ENCODE measurements around the gene SPRED2. TPM values are rescaled to one million over a fixed set of nuclear protein-coding genes. Genes with fewer than 3 reads are reported as not detected.

Gene SPRED2
- total RNA-seq, 4 donors from 2014 or later, result 8.1 to 15.1 (median 9.1) TPM

- 86 to 95% methylated on average over 7 of the region's 7 CpGs for WGBS, 2 donors
- peaks cover 0 to 16% (median 0%) of the 10 kb centered on the region in 3 donors for H3K4me1 ChIP-seq
These were observed 168.4 kb downstream of the SPRED2 start for GRCh38 chr2:65263986-65264385.

GRCh38 chr2:65263262-65263661 lies 169.1 kb downstream of the SPRED2 start:
- intact Hi-C loops (cut with DNase I), result no loop called here
- H3K4me3 ChIP-seq, result no peak overlapping the region
- peaks cover 3 to 92% (median 4%) of the 10 kb centered on the region in 3 donors for H3K36me3 ChIP-seq

More at GRCh38 chr2:65263986-65264385, 168.4 kb downstream of the SPRED2 start:
- TF ChIP-seq CTCF (IDR thresholded peaks at IDR 0.05) (no peak), POLR2A (IDR thresholded peaks at IDR 0.05) (no peak)
- Histone ChIP-seq H3K36me3 (peaks cover 4 to 92% (median 5%) of the 10 kb centered on the region in 3 donors), H3K9me3 (no peaks in the 10 kb centered on the region), H3K4me3 (no peak overlapping the region), H3K27ac (no peak overlapping the region), H3K27me3 (no peaks in the 10 kb centered on the region)
- intact Hi-C loops (cut with DNase I), result no loop called here
- DNase-seq, result no peak

GRCh38 chr2:65261676-65262075 lies 170.7 kb downstream of the SPRED2 start:
- intact Hi-C loops (cut with DNase I), result no loop called here
- Histone ChIP-seq H3K27ac (no peak overlapping the region), H3K4me3 (no peak overlapping the region), H3K27me3 (no peaks in the 10 kb centered on the region), H3K9me3 (no peaks in the 10 kb centered on the region), H3K4me1 (peaks cover 0 to 7% (median 0%) of the 10 kb centered on the region in 3 donors), H3K36me3 (peaks cover 0 to 95% (median 4%) of the 10 kb centered on the region in 3 donors)
- DNase-seq, result no peak
- TF ChIP-seq POLR2A (IDR thresholded peaks at IDR 0.05), result no peak
- TF ChIP-seq CTCF (IDR thresholded peaks at IDR 0.05), result no peak
- WGBS, 2 donors, result 82 to 88% methylated on average over 3 of the region's 3 CpGs

More at GRCh38 chr2:65263262-65263661, 169.1 kb downstream of the SPRED2 start:
- no peaks in the 10 kb centered on the region for H3K27me3 ChIP-seq
- 84 to 95% methylated on average over 1 of the region's 1 CpG for WGBS, 2 donors
- no peaks in the 10 kb centered on the region for H3K9me3 ChIP-seq
- no peak for DNase-seq
- no peak for TF ChIP-seq POLR2A (IDR thresholded peaks at IDR 0.05)
- no peak for TF ChIP-seq CTCF (IDR thresholded peaks at IDR 0.05)
- no peak overlapping the region for H3K27ac ChIP-seq
- peaks cover 0 to 16% (median 0%) of the 10 kb centered on the region in 3 donors for H3K4me1 ChIP-seq

Other genes starting within 250 kb of the SPRED2 start
- gene ACTR2, start 204.8 kb downstream of the SPRED2 start, total RNA-seq, result 100 to 1,000 TPM in 1 of 4 donors, 10 to 100 TPM in 3; 70.6 to 124 (median 91.1) TPM

Data from esophagus squamous epithelium (tissue), 5 donors.